ENCODE results near the gene TBP. TPM values are rescaled to one million over a fixed set of nuclear protein-coding genes. Genes with fewer than 3 reads are reported as not detected.

The TBP gene
- total RNA-seq, 1 experiment from 2014 or later = 26.5 TPM

DNA sequence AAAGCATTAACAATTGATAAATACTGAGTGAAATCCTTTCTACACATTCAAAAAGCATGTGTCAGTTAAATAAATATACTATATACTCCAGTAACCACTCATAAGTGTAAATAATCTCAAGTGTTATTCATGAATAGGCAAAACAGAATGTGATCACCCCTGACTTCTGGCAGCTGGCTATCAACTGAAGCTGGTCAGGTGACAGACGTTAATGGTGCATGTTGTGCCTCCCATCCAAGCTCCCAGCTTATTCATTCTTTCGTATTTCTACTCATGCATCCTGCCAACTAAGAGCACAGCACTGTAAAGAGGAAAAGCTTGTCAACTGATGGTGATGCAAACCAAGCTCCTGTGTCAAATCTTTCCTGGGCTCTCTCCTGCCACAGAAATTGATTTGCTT, 8.8 kb upstream of the TBP start:
- peaks cover 96% of the 10 kb centered on the region for H3K79me2 ChIP-seq (ENCODE audit: low read length)
- no peak overlapping the region for H3K27ac ChIP-seq (ENCODE audit: low read length)
- no peak for DNase-seq
- no peaks in the 10 kb centered on the region for H3K9me3 ChIP-seq (ENCODE audit: low read length)
- no peak overlapping the region for H3K9ac ChIP-seq (ENCODE audit: low read length)
- H3K4me3 ChIP-seq (ENCODE audit: low read length) = no peak overlapping the region
- peaks cover 32% of the 10 kb centered on the region for H4K20me1 ChIP-seq (ENCODE audit: insufficient read depth, low read depth, low read length)
- peaks cover 87% of the 10 kb centered on the region; the same call in 1 of the 2 replicates for H3K36me3 ChIP-seq (ENCODE audit: insufficient read depth, low read length)
- no peaks in the 10 kb centered on the region for H3K27me3 ChIP-seq (ENCODE audit: low read length)
- H3K9me2 ChIP-seq (replicated peaks; ENCODE audit: insufficient read depth, low read length) = no peaks in the 10 kb centered on the region
- no peak overlapping the region for H2AFZ ChIP-seq (ENCODE audit: low read length)
- no peak overlapping the region for H3K4me2 ChIP-seq (ENCODE audit: low read depth, low read length, poor library complexity, severe bottlenecking)
- peaks cover 11% of the 10 kb centered on the region for H3K4me1 ChIP-seq (ENCODE audit: low read length)

DNA sequence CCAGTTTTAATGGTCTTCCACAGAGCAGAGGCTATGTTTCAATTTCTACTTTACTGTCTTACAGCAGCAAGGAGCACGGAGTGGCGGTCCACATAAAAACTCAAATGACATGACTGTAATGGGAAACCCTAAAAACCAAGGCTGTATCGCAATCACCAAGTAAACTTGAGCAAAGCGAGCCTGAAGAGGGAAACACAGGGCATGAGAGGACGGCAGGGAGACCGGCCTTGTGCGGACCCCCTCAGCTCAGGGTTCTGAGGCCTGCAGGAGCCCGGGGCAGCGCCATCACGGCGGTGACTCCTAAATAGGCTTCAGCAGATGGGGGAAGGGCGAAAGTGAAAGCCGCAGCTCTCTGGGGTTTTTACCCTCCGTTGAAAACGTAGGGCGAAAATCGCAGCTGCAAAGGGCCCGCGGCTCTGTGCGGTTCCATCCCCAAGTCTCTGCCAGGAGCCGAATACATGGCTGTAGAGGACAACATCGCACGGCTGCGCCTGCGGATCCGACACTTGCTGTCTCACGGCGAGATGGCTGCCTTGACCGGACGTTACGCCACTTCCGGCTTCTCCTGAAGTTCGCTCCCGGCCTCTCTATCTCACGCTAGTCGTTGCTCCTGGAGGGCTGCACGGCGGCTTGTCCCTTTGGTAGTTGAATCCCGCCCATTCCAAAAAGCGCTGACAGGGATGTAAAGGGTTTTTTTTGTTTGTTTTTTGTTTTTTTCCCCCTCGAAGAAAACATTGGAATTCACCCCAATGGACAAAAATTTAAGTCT, 1.2 kb upstream of the TBP start, which contains the start of gene PSMB1:
Gene PSMB1 (minus strand): TSS at position 543 of the 769 bp plus-strand sequence. CDS start 65 bp downstream, at position 478.
- Histone ChIP-seq H3K4me1 (ENCODE audit: low read length) (peaks cover 33% of the 10 kb centered on the region), H3K9ac (ENCODE audit: low read length) (peak within 1 kb of the TSS; percentile 95), H3K27me3 (ENCODE audit: low read length) (no peaks in the 10 kb centered on the region), H4K20me1 (ENCODE audit: insufficient read depth, low read depth, low read length) (peaks cover 45% of the 10 kb centered on the region), H2AFZ (ENCODE audit: low read length) (peak within 1 kb of the TSS; percentile 99), H3K4me2 (ENCODE audit: low read depth, low read length, poor library complexity, severe bottlenecking) (peak within 1 kb of the TSS; percentile 100), H3K36me3 (ENCODE audit: insufficient read depth, low read length) (peaks cover 24% of the 10 kb centered on the region; the same call in 1 of the 2 replicates), H3K9me2 (replicated peaks; ENCODE audit: insufficient read depth, low read length) (no peaks in the 10 kb centered on the region), H3K4me3 (ENCODE audit: low read length) (peak within 1 kb of the TSS; percentile 98), H3K79me2 (ENCODE audit: low read length) (peaks cover 90% of the 10 kb centered on the region), H3K9me3 (ENCODE audit: low read length) (no peaks in the 10 kb centered on the region), H3K27ac (ENCODE audit: low read length) (peak within 1 kb of the TSS; percentile 66)
- peak; percentile 95 for DNase-seq

DNA sequence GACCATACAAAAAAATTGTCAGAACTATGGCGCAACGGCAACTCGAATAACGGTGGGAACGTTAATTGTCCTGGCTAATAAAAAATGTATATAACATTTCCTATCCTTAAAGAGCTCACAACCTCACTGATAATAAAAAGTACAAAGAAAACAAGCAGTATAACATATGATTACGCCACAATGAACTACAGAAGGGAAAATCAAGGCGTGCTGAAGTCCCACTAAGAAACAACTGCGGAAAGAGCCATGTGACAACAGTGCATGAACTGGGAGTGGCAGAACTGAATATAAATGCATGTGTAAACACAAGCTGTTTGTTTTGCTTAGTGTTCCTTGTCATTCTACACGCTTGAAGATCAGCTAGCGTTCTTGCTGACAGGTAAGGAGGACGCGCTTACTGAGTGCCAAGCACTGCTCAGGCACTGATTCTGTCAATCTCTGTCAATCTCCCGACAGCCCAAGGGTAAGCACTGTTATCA, 596 bp upstream of the TBP start:
- Histone ChIP-seq H3K27me3 (ENCODE audit: low read length) (no peaks in the 10 kb centered on the region), H3K9me2 (replicated peaks; ENCODE audit: insufficient read depth, low read length) (no peaks in the 10 kb centered on the region), H3K79me2 (ENCODE audit: low read length) (peaks cover 89% of the 10 kb centered on the region), H3K9me3 (ENCODE audit: low read length) (no peaks in the 10 kb centered on the region), H3K4me3 (ENCODE audit: low read length) (peak overlapping the region; percentile 98), H2AFZ (ENCODE audit: low read length) (peak overlapping the region; percentile 99), H3K36me3 (ENCODE audit: insufficient read depth, low read length) (peaks cover 19% of the 10 kb centered on the region; the same call in 1 of the 2 replicates), H3K4me1 (ENCODE audit: low read length) (peaks cover 33% of the 10 kb centered on the region), H3K27ac (ENCODE audit: low read length) (peak overlapping the region; percentile 53), H3K4me2 (ENCODE audit: low read depth, low read length, poor library complexity, severe bottlenecking) (peak overlapping the region; percentile 100), H4K20me1 (ENCODE audit: insufficient read depth, low read depth, low read length) (peaks cover 45% of the 10 kb centered on the region), H3K9ac (ENCODE audit: low read length) (peak overlapping the region; percentile 95)
- DNase-seq = no peak

DNA sequence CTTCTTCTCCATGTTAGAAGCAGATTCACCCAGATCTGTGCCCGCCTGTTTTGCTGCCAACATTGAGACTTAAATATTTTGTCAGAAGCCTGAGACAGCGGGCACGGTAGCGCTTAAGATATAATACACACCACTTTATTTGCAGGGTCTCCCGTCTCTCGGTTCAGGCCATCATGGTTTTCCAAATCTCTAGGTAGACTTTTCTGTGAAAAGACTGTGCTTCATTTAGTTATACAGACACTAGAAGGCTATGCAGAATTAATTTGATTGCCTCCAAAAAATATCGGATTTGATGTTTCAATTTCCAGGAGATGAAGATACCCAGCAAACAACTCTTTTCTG, 598 bp downstream of the TBP start:
- H2AFZ ChIP-seq (ENCODE audit: low read length) = no peak overlapping the region
- H3K36me3 ChIP-seq (ENCODE audit: insufficient read depth, low read length) = peaks cover 9% of the 10 kb centered on the region; the same call in 1 of the 2 replicates
- peak overlapping the region; percentile 98 for H3K4me3 ChIP-seq (ENCODE audit: low read length)

DNA sequence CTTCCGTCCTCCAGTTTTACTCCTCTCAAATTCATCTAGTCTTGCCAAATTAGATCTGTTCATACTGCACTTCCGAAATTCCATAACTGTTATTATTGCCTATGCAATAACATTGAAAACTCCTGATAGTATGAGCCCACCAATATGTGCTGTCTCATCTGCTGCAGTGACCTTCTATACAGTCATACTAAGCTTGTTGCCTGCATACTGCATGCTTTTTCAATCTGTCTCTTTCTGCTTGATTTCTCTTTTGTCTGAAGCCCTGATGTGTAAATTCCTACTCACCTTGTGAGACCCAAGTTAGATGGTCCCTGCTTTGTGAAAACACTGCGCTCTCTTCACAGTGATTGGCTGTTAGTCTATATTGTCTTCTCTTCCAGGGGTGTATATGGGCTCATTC, 1.1 kb downstream of the TBP start:
- Histone ChIP-seq H3K4me2 (ENCODE audit: low read depth, low read length, poor library complexity, severe bottlenecking) (peak overlapping the region; percentile 100), H3K27me3 (ENCODE audit: low read length) (no peaks in the 10 kb centered on the region), H3K79me2 (ENCODE audit: low read length) (peaks cover 88% of the 10 kb centered on the region), H3K27ac (ENCODE audit: low read length) (no peak overlapping the region), H3K9me2 (replicated peaks; ENCODE audit: insufficient read depth, low read length) (no peaks in the 10 kb centered on the region), H3K9me3 (ENCODE audit: low read length) (no peaks in the 10 kb centered on the region), H3K9ac (ENCODE audit: low read length) (peak overlapping the region; percentile 86), H3K4me3 (ENCODE audit: low read length) (peak overlapping the region; percentile 98), H4K20me1 (ENCODE audit: insufficient read depth, low read depth, low read length) (peaks cover 32% of the 10 kb centered on the region), H2AFZ (ENCODE audit: low read length) (no peak overlapping the region), H3K36me3 (ENCODE audit: insufficient read depth, low read length) (peaks cover 7% of the 10 kb centered on the region; the same call in 1 of the 2 replicates), H3K4me1 (ENCODE audit: low read length) (peaks cover 29% of the 10 kb centered on the region)
- DNase-seq = no peak

More for the DNA sequence above, 598 bp downstream of the TBP start:
- Histone ChIP-seq H3K4me2 (ENCODE audit: low read depth, low read length, poor library complexity, severe bottlenecking) (peak overlapping the region; percentile 100), H3K9ac (ENCODE audit: low read length) (peak overlapping the region; percentile 86), H4K20me1 (ENCODE audit: insufficient read depth, low read depth, low read length) (peaks cover 37% of the 10 kb centered on the region), H3K27me3 (ENCODE audit: low read length) (no peaks in the 10 kb centered on the region), H3K9me2 (replicated peaks; ENCODE audit: insufficient read depth, low read length) (no peaks in the 10 kb centered on the region), H3K4me1 (ENCODE audit: low read length) (peaks cover 33% of the 10 kb centered on the region), H3K27ac (ENCODE audit: low read length) (no peak overlapping the region), H3K79me2 (ENCODE audit: low read length) (peaks cover 88% of the 10 kb centered on the region), H3K9me3 (ENCODE audit: low read length) (no peaks in the 10 kb centered on the region)
- no peak for DNase-seq

DNA sequence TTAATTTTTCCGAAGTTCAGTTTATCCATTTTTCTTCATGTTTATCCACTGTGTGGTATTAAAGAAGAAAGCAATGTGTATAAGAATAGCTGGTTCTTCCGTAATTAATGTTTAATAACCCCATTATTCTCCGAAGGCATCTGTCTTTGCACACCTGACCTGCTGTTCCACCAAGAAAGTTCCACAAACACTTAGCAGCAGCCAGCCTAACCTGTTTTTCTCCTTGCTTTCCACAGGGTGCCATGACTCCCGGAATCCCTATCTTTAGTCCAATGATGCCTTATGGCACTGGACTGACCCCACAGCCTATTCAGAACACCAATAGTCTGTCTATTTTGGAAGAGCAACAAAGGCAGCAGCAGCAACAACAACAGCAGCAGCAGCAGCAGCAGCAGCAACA, 7.4 kb downstream of the TBP start:
- Histone ChIP-seq H3K9me3 (ENCODE audit: low read length) (no peaks in the 10 kb centered on the region), H3K79me2 (ENCODE audit: low read length) (peaks cover 75% of the 10 kb centered on the region), H2AFZ (ENCODE audit: low read length) (no peak overlapping the region), H3K9me2 (replicated peaks; ENCODE audit: insufficient read depth, low read length) (no peaks in the 10 kb centered on the region), H3K27me3 (ENCODE audit: low read length) (no peaks in the 10 kb centered on the region), H3K27ac (ENCODE audit: low read length) (no peak overlapping the region), H4K20me1 (ENCODE audit: insufficient read depth, low read depth, low read length) (no peaks in the 10 kb centered on the region; the same call in 1 of the 2 replicates), H3K4me2 (ENCODE audit: low read depth, low read length, poor library complexity, severe bottlenecking) (no peak overlapping the region), H3K4me1 (ENCODE audit: low read length) (no peaks in the 10 kb centered on the region; the same call in 1 of the 2 replicates), H3K36me3 (ENCODE audit: insufficient read depth, low read length) (peaks cover 34% of the 10 kb centered on the region), H3K4me3 (ENCODE audit: low read length) (no peak overlapping the region), H3K9ac (ENCODE audit: low read length) (no peak overlapping the region)
- DNase-seq = no peak

DNA sequence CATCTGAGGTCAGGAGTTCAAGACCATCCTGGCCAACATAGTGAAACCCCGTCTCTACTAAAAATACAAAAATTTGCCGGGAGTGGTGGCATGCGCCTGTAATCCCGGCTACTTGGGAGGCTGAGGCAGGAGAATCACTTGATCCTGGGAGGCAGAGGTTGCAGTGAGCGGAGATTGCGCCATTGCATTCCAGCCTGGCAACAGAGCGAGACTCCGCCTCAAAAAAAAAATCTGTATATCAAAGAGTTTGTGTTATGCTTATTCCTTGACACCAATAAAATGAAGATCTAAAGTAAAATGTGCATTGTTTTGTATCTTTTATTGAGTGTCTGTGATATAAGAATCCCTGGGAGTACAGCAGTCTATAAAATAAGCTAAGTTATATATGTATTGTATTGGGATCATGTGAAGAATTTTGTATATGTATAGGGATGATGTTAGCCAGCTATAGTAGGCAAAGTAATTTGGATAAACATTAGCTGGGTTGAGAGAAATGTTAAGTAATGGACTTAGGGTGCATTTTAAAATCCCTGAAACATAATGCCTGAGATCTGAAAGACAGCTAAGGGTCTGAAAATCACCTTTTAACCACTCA, 10.9 kb downstream of the TBP start:
- Histone ChIP-seq H3K27ac (ENCODE audit: low read length) (no peak overlapping the region), H4K20me1 (ENCODE audit: insufficient read depth, low read depth, low read length) (no peaks in the 10 kb centered on the region), H3K4me2 (ENCODE audit: low read depth, low read length, poor library complexity, severe bottlenecking) (no peak overlapping the region), H2AFZ (ENCODE audit: low read length) (no peak overlapping the region), H3K27me3 (ENCODE audit: low read length) (no peaks in the 10 kb centered on the region), H3K79me2 (ENCODE audit: low read length) (peaks cover 45% of the 10 kb centered on the region), H3K36me3 (ENCODE audit: insufficient read depth, low read length) (peaks cover 48% of the 10 kb centered on the region), H3K4me3 (ENCODE audit: low read length) (no peak overlapping the region), H3K9ac (ENCODE audit: low read length) (no peak overlapping the region), H3K9me2 (replicated peaks; ENCODE audit: insufficient read depth, low read length) (no peaks in the 10 kb centered on the region), H3K9me3 (ENCODE audit: low read length) (no peaks in the 10 kb centered on the region), H3K4me1 (ENCODE audit: low read length) (no peaks in the 10 kb centered on the region)
- DNase-seq = no peak

Measured in Karpas-422 (cell line).